Erythroblast (primary cell): ENCODE measurements around the gene EYS.

Experiments
- GATA1 ChIP-seq: IDR thresholded peaks from 2 replicates; pipeline ENCODE4 v1.6.1; 2011; ENCODE audit warnings: low read depth, mild to moderate bottlenecking, control low read depth, low read length, moderate library complexity
- POLR2A ChIP-seq: IDR thresholded peaks from 2 replicates; pipeline ENCODE4 v1.6.1; 2011; ENCODE audit warnings: mild to moderate bottlenecking, low read length

- TF ChIP-seq POLR2A (no peak), GATA1 (no peak)
Observed at GRCh38 chr6:64227863-64228262, 1479.2 kb downstream of the EYS start.
